ENCODE data around the gene CARM1.

GRCh38 chr19:10968527-10969135 is 97.3 kb downstream of the CARM1 start:
- TF ChIP-seq, protein P1, sequence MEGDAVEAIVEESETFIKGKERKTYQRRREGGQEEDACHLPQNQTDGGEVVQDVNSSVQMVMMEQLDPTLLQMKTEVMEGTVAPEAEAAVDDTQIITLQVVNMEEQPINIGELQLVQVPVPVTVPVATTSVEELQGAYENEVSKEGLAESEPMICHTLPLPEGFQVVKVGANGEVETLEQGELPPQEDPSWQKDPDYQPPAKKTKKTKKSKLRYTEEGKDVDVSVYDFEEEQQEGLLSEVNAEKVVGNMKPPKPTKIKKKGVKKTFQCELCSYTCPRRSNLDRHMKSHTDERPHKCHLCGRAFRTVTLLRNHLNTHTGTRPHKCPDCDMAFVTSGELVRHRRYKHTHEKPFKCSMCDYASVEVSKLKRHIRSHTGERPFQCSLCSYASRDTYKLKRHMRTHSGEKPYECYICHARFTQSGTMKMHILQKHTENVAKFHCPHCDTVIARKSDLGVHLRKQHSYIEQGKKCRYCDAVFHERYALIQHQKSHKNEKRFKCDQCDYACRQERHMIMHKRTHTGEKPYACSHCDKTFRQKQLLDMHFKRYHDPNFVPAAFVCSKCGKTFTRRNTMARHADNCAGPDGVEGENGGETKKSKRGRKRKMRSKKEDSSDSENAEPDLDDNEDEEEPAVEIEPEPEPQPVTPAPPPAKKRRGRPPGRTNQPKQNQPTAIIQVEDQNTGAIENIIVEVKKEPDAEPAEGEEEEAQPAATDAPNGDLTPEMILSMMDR (IDR thresholded peaks at IDR 0.05): no peak
- TF ChIP-seq POLR2A (IDR thresholded peaks at IDR 0.05): no peak

Measured in thyroid gland (tissue), 4 donors.